GM12891 (cell line): Measurements from ENCODE around the gene GNAL.

Experiments used
- PAX5 ChIP-seq: IDR thresholded peaks from 2 replicates; pipeline ENCODE4 v1.6.1; 2011; ENCODE audit warnings: low read length, moderate library complexity, mild to moderate bottlenecking; ENCODE audit not compliant: insufficient read depth, severe bottlenecking
- POLR2A ChIP-seq: IDR thresholded peaks from 2 replicates; pipeline ENCODE4 v1.6.1; 2011; ENCODE audit warnings: low read depth, low read length, control low read depth
- POLR2AphosphoS5 ChIP-seq: IDR thresholded peaks from 2 replicates; pipeline ENCODE4 v1.6.1; 2011; ENCODE audit warnings: low read depth, low read length, control low read depth
- POU2F2 ChIP-seq: IDR thresholded peaks from 2 replicates; pipeline ENCODE4 v1.6.1; 2011; ENCODE audit warnings: low read depth, mild to moderate bottlenecking, control low read depth, low read length, moderate library complexity
- SPI1 ChIP-seq: IDR thresholded peaks from 2 replicates; pipeline ENCODE4 v1.6.1; 2011; ENCODE audit warnings: low read depth, low read length, control low read depth
- TAF1 ChIP-seq: IDR thresholded peaks from 2 replicates; pipeline ENCODE4 v1.6.1; 2011; ENCODE audit warnings: low read depth, low read length, control low read depth

DNA sequence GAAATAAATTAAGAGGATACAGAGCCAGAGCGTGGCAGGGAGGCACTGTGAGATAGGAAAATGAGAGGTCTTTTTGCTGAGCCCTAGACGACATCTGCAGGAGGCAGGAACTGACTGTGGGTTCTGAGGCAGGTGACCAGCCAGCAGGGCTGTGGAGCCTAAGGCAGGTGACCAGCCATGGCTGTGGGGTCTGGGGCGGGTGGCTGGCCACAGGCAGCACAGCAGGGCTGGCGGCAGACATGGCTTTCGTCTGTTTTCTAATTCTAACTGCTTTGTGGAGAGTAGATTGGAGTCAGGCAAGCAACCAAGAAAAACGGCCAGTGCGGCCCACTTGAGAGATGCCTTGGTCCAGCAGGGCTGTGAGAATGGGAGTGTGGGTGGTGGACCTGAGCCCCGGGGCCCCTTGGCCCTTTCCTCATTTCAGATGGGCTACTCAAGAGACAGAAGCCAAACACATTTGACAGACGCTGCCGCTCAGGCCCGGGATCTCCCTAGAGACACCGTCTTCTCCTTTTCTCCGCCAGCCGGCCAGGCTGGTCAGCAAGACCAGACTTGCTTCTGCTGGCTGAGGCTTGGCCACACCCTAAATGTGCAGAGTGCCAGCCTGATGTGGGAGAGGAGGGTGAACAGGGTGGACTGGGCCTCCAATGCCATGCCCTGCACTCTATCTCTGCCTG, 19.7 kb upstream of the GNAL start:
- TF ChIP-seq SPI1 (no peak), POLR2A (no peak), POLR2AphosphoS5 (no peak), TAF1 (no peak), POU2F2 (no peak), PAX5 (no peak)
